HG02870 (cell line): ENCODE data around the gene ZNF621.

ENCODE experiments used
- ATAC-seq: cut with Tn5 transposase; IDR thresholded peaks from one replicate; pipeline ENCODE4 v1.9.1; 2021; ENCODE audit warnings: mild to moderate bottlenecking, moderate library complexity; ENCODE audit not compliant: unreplicated experiment

Gene ZNF621

DNA sequence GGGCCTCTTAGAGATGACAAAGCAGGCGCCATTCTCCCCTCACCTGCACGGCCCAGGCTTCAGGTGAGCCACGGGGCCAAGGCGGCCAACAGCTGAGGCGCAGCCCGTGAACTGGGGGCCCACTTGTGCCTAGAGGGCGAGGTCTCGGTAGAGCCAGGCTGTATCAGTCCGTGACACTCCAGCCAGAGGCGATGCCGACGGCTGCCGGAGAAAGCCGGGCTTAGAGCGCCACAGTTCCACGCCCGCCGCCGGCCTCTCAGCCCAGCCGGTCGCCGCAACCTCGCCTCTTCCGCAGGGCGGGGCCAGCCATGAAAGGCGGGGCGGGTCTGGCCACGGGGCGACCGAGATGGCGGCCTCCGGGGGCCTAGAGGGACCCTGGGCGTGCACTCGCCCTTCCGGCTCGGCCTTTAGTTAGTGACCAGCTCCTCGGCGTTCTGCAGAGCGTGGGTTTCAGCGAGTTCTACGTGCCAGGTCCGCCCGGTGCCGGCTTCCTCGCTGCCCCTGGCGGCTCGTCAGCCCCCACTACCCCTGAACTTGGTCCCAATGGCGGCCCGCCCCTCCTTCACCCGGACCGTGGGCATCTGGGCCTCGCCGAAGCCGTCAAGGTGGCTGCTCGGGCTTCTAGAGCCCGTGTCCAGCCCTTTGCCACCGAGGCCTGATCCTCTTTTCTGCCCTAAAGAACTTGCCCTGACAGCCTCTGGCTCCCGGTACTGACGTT lies at the start of gene ZNF621:
TSS of gene ZNF621 (plus strand) at position 393 of the 718 bp plus-strand sequence. CDS start 881 bp downstream, outside the sequence.
- ATAC-seq: peak; percentile 95

- peak; percentile 73 for ATAC-seq
These were observed 48.0 kb upstream of the ZNF621 start, which contains the start of gene ZNF619 for GRCh38 chr3:40476478-40477470. Gene ZNF619 (plus strand): TSS chr3:40477122. CDS start chr3:40477980, 858 bp downstream.

- no peak for ATAC-seq
These were observed 47.1 kb upstream of the ZNF621 start for GRCh38 chr3:40477666-40478065.

GRCh38 chr3:40487172-40487571 lies 37.6 kb upstream of the ZNF621 start:
- ATAC-seq: no peak

DNA sequence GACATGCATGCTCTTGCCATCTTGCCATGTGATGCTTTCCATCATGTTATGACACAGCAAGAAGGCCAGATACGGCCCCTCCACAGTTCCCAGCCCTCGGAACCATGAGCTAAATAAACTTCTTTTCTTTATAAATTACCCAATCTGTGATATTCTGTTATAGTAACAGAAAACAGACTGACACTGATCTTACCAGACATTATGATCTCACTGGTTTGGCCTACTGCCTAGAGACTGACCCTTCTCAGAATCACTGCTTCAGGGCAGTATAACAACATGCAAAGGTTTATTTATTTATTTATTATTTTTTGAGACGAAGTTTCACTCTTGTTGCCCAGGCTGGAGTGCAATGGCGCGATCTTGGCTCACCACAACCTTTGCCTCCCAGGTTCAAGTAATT lies 33.8 kb upstream of the ZNF621 start:
- ATAC-seq: no peak

- ATAC-seq: no peak
These were observed 30.1 kb upstream of the ZNF621 start for GRCh38 chr3:40494698-40495097.

GRCh38 chr3:40497288-40497687 lies 27.5 kb upstream of the ZNF621 start:
- ATAC-seq: no peak

DNA sequence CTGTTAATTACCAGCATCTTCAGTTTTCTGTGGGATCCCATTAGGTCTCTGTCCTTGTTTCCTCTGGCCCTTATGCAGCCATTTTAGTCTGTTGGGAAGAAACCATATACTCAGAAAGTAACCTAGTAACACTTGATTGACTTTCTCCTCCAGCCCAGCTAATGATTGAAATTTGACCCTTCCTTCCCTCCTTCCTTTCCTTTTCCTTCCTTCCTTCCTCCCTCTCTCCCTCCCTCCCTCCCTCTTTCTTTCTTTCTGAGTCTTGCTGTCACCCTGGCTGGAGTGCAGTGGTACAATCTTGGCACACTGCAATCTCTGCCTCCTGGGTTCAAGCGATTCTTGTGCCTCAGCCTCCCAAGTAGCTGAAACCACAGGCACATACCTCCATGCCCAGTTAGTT lies 24.8 kb upstream of the ZNF621 start:
- ATAC-seq: no peak

GRCh38 chr3:40502034-40502433 lies 22.7 kb upstream of the ZNF621 start:
- no peak for ATAC-seq

- ATAC-seq: no peak
These were observed 19.9 kb upstream of the ZNF621 start for GRCh38 chr3:40504636-40505430.

DNA sequence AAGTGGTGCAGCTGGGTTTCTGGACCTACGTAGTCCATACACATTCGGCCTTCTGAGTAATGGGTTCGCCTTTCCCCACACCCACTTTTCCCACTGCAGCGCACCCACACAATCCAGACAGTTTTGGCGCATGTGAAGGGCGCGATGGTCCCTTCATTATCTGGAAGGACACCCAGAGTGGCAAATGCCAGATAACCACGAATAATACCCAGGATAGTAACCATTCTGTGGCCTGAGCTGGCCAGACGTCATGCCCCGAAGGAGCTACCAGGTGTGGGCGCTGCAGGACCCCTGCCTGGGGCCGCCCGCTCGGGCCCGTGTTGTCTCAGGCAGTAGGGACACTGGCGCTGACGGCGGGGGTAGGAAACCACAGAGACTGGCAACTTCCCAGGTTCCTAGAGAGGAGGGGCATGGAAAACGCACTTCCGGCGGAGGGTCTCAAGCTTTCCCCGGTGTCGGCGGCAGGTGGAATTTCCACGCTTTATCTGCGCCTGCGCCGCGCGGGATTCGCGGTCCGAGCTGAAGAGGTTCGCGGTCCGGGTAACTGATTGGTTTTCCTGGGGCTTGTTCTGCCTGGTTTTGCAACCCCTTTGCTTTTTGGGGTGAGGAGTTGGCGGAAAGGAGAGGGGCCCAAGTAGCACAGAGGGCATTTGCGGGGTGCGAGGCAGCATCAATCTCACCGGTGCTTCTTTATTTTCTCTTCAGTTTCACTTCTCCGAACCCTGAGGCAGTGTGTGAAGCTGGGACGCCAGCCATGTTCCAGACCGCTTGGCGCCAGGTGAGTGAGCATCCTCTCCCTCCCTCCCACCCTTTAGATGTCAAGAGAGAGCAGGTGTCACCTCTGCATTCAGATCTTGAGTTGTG lies 18.9 kb upstream of the ZNF621 start, which contains the start of gene ZNF620:
TSS of gene ZNF620 (plus strand) at position 441 of the 864 bp plus-strand sequence. CDS start at position 755, 314 bp downstream.
- ATAC-seq: peak; percentile 69

- no peak for ATAC-seq
These were observed 13.6 kb upstream of the ZNF621 start for GRCh38 chr3:40511031-40511718.

DNA sequence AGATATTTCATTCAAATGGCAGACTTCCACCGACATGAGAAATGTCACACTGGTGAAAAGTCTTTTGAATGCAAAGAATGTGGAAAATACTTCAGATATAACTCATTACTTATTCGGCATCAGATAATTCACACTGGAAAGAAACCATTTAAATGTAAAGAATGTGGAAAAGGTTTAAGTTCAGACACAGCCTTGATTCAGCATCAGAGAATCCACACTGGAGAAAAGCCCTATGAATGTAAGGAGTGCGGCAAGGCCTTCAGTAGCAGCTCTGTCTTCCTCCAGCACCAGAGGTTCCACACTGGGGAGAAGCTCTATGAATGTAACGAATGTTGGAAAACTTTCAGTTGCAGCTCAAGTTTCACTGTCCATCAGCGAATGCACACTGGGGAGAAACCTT lies 8.6 kb upstream of the ZNF621 start:
- ATAC-seq: no peak

GRCh38 chr3:40518067-40518466 lies 6.7 kb upstream of the ZNF621 start:
- ATAC-seq: no peak

DNA sequence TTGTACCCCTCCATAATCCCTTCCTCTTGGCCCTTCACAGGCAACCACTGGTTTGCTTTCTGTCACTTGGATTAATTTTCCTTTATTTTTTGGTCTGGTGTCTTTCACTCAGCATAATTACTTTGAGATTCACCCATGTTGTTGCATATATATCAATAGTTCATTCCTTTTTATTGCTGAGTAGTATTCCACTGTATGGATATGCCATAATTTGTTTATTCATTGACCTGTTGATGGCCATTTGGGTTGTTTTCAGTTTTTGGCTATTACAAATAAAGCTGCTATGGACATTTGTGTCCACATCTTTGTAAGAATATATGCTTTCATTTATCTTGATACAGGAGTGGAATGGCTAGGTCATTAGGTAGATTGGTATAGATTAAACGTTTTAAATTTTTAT lies 5.9 kb upstream of the ZNF621 start:
- ATAC-seq: no peak

DNA sequence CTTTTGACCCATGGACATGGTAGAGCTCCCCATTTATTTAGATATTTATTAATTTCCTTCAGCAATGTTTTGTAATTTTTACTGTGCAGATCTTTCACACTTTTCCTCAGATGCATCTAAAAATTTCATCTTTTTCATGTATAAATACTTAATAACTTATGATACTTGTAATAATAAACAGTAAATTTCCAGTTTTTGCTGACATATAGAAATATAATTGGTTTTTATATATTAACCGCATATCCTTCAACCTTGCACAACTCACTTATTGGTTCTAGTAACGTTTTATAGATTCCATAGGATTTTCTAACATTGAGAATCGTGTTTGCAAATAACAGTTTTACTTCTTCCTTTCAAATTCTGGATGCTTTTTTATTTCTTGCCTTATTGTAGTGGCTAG lies 3.5 kb upstream of the ZNF621 start:
- ATAC-seq: no peak

DNA sequence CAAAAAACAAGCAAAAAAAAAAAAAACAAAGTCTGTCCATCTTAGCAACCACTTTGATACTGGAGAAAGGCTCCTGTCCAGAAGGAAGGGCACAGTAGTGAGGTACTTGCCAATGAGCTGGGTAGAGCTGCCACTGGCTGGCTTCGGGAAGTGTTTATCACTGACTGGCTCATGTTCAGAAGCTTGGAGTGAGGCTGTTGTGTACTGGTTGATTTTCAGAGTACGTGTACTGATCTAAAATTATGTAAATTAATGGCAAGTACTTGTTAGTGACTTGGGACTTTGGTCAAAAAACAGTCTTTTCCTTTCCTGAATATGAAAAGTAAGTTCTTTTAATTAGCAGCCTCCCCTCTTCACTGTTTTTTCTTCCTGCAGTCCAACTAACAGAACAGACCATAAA lies 979 bp upstream of the ZNF621 start:
- no peak for ATAC-seq

DNA sequence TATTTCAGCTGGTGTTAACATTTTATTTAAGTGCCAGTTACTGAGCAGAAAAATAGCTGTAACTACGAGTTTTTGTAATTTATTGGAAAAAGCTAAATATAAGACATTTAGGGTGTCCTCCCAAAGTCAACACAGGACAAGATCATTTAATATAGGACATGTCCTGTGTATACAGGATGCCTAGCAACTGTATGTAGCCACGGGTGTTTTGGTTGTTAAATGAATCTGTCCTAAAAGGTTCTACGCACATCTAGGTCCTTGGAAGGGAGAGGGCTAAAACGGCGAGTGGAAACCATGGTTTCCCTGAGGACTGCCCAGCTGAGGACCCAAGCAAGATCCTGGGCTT lies 565 bp upstream of the ZNF621 start:
- ATAC-seq: peak; percentile 24

DNA sequence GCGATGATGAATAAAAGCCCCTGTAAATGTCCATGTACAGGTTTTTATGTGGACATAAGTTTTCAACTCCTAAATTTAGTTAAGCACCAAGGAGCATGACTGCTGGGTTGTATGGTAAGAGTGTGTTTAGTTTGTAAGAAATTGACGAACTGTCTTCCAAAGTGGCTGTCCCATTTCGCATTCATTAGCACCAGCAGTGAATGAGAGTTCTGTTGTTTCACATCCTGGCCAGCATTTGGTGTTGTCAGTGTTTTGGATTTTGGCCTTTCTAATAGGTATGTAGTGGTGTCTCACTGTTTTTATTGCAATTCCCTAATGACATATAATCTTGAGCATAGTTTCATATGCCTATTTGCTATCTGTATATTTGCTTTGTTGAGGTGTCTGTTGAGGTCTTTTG lies 3.7 kb downstream of the ZNF621 start:
- ATAC-seq: no peak
